GM18508 (cell line): ENCODE data around the gene BHLHE40.

Experiments used
- ATAC-seq: cut with Tn5 transposase; IDR thresholded peaks from one replicate; pipeline ENCODE4 v1.9.1; 2021; ENCODE audit warnings: moderate number of reproducible peaks; ENCODE audit not compliant: insufficient read depth, unreplicated experiment

BHLHE40 gene

DNA sequence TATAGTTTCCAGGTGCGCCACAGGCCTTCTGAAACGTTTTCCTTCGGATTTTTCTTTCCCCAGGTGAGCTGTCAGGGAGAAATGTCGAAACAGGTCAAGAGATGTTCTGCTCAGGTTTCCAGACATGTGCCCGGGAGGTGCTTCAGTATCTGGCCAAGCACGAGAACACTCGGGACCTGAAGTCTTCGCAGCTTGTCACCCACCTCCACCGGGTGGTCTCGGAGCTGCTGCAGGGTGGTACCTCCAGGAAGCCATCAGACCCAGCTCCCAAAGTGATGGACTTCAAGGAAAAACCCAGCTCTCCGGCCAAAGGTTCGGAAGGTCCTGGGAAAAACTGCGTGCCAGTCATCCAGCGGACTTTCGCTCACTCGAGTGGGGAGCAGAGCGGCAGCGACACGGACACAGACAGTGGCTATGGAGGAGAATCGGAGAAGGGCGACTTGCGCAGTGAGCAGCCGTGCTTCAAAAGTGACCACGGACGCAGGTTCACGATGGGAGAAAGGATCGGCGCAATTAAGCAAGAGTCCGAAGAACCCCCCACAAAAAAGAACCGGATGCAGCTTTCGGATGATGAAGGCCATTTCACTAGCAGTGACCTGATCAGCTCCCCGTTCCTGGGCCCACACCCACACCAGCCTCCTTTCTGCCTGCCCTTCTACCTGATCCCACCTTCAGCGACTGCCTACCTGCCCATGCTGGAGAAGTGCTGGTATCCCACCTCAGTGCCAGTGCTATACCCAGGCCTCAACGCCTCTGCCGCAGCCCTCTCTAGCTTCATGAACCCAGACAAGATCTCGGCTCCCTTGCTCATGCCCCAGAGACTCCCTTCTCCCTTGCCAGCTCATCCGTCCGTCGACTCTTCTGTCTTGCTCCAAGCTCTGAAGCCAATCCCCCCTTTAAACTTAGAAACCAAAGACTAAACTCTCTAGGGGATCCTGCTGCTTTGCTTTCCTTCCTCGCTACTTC lies 3.8 kb downstream of the BHLHE40 start:
- no peak for ATAC-seq

DNA sequence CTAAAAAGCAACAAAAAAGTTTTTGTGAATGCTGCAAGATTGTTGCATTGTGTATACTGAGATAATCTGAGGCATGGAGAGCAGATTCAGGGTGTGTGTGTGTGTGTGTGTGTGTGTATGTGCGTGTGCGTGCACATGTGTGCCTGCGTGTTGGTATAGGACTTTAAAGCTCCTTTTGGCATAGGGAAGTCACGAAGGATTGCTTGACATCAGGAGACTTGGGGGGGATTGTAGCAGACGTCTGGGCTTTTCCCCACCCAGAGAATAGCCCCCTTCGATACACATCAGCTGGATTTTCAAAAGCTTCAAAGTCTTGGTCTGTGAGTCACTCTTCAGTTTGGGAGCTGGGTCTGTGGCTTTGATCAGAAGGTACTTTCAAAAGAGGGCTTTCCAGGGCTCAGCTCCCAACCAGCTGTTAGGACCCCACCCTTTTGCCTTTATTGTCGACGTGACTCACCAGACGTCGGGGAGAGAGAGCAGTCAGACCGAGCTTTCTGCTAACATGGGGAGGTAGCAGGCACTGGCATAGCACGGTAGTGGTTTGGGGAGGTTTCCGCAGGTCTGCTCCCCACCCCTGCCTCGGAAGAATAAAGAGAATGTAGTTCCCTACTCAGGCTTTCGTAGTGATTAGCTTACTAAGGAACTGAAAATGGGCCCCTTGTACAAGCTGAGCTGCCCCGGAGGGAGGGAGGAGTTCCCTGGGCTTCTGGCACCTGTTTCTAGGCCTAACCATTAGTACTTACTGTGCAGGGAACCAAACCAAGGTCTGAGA lies 4.7 kb downstream of the BHLHE40 start:
- peak; percentile 60 for ATAC-seq

- no peak for ATAC-seq
Observed at GRCh38 chr3:4984511-4984864, 5.3 kb downstream of the BHLHE40 start.

GRCh38 chr3:4985330-4986174 lies 6.3 kb downstream of the BHLHE40 start:
- no peak for ATAC-seq

GRCh38 chr3:4986175-4986781 lies 7.0 kb downstream of the BHLHE40 start:
- ATAC-seq, result peak; percentile 15

DNA sequence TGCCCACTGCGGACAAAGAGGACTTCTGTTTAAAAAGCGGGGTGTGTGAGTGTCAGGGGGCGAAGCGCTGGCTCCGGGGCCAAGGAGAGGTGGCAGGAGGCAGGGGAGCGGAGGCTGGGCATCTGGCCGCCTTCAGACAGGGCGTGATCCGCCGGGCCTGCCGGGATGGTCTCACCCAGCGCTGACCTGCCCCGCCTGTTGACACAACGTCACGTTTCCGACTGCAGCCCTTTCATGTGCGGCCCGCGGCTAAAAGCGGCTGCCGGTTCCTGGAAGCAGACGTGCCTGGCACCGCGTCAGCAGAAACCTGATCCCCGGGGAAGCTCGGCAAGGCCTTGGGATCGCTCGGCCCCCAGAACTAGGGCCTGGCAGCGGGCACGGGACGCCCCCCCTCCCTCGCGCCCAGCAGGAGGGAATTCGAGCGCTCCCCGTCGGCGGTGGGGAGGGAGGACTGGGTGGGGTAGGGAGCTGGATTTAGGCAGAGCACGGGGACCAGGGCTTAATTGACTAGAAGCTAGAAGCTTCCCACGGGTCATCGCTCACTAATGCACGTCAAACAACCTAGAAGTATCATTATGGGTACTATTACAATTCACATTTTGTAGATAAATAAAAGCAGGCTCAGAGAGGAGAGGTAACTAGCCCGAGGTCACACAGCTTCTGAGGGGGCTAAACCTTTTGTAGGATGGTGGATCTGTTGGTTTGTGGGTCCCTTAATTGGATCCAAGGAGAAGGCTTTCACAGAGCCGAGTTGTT lies 7.7 kb downstream of the BHLHE40 start:
- peak; percentile 31 for ATAC-seq

- ATAC-seq, result no peak
Observed at GRCh38 chr3:4987538-4988296, 8.5 kb downstream of the BHLHE40 start.

GRCh38 chr3:4988983-4989834 lies 10.0 kb downstream of the BHLHE40 start:
- no peak for ATAC-seq

DNA sequence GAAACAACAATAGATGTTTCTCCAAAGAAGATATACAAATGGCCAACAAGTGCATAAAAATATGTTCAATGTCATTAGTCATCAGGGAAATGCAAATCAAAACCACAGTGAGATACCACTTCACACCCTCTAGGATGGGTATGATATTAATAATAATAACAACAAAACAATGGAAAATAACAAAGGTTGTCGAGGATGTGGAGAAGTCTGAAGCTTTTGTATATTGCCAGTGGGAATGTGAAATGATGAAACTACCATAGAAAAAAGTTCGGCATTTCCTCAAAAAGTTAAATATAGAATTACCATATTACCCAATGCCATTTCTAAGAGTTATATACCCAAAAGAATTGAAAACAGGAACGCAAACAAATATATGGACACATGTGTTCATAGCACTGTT lies 10.8 kb downstream of the BHLHE40 start:
- no peak for ATAC-seq

DNA sequence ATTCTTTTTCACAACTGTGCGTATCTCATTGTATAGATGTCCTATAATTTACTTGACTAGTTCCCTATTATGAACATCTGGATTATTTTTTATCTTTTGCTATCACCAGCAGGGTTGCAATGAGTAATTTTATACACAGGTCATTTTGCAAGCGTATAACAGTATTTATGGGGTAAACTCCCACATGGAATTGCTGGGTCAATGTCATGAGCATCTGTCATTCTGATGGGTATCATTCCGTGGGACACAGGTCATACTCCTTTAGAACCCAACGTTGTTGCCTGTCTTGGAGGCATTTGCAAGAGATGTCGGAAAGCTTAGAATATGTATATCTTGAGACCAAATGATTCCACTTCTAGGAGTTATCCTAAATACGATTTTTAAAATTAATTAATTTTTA lies 12.9 kb downstream of the BHLHE40 start:
- no peak for ATAC-seq

DNA sequence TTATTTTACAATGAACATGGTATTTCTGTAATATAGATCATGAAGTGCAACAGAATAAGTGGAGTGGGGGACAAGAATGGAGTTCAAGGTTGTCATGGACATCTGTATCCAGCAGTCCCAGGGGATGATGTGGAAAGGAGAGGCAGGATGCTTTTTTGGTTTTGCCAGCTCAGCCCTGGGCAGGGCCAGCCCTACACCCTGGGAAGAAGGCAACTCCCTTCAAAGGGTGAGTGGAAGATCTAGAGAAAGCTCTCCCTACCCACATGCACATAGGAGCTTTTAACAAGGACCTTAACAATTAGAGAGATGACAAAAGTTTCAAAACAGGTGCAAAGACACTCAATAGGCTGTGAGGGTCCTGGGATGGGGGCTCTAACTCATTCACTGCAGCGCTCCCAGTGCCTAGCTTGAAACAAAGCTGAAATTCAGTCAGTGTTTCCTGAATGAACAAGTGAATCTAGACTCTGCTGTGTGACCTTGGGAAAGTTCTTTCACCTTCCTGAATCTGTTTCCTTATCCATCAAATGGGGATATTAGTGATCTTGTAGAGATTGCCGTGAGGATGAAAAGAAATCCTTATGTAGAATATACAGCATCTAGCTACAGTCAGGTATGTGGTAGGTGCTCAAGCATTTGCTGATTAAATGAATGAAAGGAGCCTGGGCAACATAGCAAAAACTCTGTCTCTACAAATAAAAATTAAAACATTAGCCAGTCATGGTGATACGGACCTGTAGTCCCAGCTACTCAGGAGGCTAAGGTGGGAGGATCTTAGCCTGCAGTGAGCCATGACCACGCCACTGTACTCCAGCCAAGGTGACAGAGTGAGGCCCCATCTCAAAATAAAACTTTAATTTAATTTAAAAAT lies 14.3 kb downstream of the BHLHE40 start:
- ATAC-seq, result no peak

DNA sequence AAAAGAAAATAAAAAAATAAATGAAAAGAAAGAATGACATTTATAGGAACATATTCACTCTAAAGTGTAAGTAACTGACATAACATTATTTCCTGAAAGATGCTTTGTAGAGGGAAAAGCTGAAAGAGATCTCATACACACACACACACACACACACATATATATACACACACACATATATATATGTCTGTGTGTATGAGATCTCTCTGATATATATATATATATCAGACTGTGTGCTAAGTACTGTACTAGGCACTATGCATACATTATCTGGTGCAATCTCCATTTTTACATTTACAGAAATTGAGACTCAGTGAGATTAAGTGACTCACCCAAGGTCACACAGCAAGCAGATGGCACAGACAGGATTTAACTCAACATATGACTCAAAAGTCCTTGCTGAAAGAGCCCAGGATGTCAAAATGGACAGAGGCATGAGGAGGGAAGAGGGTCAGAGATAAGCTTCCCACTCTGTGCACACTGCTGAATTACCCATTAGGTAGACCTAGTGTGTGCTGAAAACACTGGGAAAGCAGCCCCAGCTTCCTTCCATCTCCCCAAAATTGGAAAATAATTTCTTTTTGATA lies 15.0 kb downstream of the BHLHE40 start:
- ATAC-seq, result no peak

- ATAC-seq, result no peak
Observed at GRCh38 chr3:4994823-4995499, 15.7 kb downstream of the BHLHE40 start.

DNA sequence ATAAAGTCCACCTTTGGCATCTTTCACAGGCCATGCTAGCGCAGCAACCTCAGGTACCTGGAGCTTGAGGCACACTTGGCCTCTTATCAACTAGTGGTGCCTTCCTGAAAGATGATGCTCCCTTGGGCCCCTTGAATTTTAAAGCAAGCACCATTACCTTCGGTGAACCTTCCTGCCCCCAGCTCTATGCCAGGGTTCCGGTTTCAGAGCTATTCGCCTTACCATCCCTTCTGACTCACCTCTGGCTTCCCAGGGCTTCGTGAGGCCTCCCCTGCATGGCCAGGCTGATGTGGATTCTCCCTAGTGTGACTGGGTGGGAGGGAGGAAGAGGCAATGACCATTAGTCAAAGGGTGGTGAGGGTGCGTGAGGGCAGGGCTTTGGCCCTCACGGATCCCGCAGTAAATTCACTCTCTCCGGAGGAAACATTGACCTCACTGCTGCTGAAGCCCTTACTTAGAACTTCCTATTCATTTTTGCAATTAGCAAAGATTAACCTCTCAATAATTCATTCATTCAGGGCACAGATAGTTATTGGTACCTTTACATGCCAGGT lies 16.3 kb downstream of the BHLHE40 start:
- ATAC-seq, result no peak

- no peak for ATAC-seq
Observed at GRCh38 chr3:4996223-4996765, 17.1 kb downstream of the BHLHE40 start.
